MM.1S (cell line): Measurements from ENCODE around the gene MZT1.

Source experiments
- DNase-seq: peaks from one replicate; pipeline ENCODE4 v3.0.0-alpha.2; 2015
- H2AFZ ChIP-seq: fragments of 300-600 bp; sonication (generic); 2 replicates; pipeline ENCODE4 v1.6.0; 2016; ENCODE audit warnings: antibody characterized with exemption, low read length
- H3F3A ChIP-seq: fragments of 300-600 bp; sonication (generic); 2 replicates; pipeline ENCODE4 v1.6.1; 2016; ENCODE audit warnings: mild to moderate bottlenecking, antibody characterized with exemption, low read length, moderate library complexity, mixed read lengths; ENCODE audit not compliant: insufficient read depth
- H3K27ac ChIP-seq: fragments of 300-600 bp; sonication (generic); 2 replicates; pipeline ENCODE4 v1.5.1; 2016; ENCODE audit warnings: mild to moderate bottlenecking, low read length
- H3K27me3 ChIP-seq: fragments of 300-600 bp; sonication (generic); replicated peaks from 2 replicates; pipeline ENCODE4 v1.6.0; 2016; ENCODE audit warnings: low read length; ENCODE audit not compliant: insufficient read depth
- H3K36me3 ChIP-seq: fragments of 300-600 bp; sonication (generic); replicated peaks from 2 replicates; pipeline ENCODE4 v1.6.1; 2016; ENCODE audit warnings: mild to moderate bottlenecking, low read length, mixed read lengths; ENCODE audit not compliant: insufficient read depth
- H3K4me1 ChIP-seq: fragments of 300-600 bp; sonication (generic); 2 replicates; pipeline ENCODE4 v1.6.1; 2016; ENCODE audit warnings: low read length, mixed read lengths
- H3K4me2 ChIP-seq: fragments of 300-600 bp; sonication (generic); 2 replicates; pipeline ENCODE4 v1.6.0; 2016; ENCODE audit warnings: low read depth, low read length
- H3K4me3 ChIP-seq: fragments of 300-600 bp; sonication (generic); 2 replicates; pipeline ENCODE4 v1.5.1; 2016; ENCODE audit warnings: low read length, mixed read lengths
- H3K79me2 ChIP-seq: fragments of 300-600 bp; sonication (generic); 2 replicates; pipeline ENCODE4 v1.6.1; 2016; ENCODE audit warnings: mixed run types, low read length, mixed read lengths
- H3K9ac ChIP-seq: fragments of 300-600 bp; sonication (generic); 2 replicates; pipeline ENCODE4 v1.6.1; 2016; ENCODE audit warnings: low read length, mixed read lengths
- H3K9me2 ChIP-seq: fragments of 300-600 bp; sonication (generic); replicated peaks from 2 replicates; pipeline ENCODE4 v1.6.1; 2016; ENCODE audit warnings: mild to moderate bottlenecking, low read length, mixed read lengths; ENCODE audit not compliant: insufficient read depth
- H3K9me3 ChIP-seq: fragments of 300-600 bp; sonication (generic); replicated peaks from 2 replicates; pipeline ENCODE4 v1.6.1; 2016; ENCODE audit warnings: mild to moderate bottlenecking, low read length, mixed read lengths; ENCODE audit not compliant: insufficient read depth
- H4K20me1 ChIP-seq: fragments of 300-600 bp; sonication (generic); 2 replicates; pipeline ENCODE4 v1.6.1; 2016; ENCODE audit warnings: mild to moderate bottlenecking, low read length, moderate library complexity, mixed read lengths; ENCODE audit not compliant: insufficient read depth
- CTCF ChIP-seq: fragments of 300-600 bp; sonication (generic); IDR thresholded peaks from 2 replicates; pipeline ENCODE4 v1.5.1; 2016; ENCODE audit warnings: antibody characterized with exemption, low read length, mixed read lengths
- EZH2 ChIP-seq: fragments of 300-600 bp; sonication (generic); optimal IDR thresholded peaks from 2 replicates; pipeline ENCODE3; 2017; ENCODE audit warnings: low read depth, mild to moderate bottlenecking, antibody characterized with exemption, low read length, mixed read lengths
- EZH2phosphoT487 ChIP-seq: fragments of 300-600 bp; sonication (generic); IDR thresholded peaks from 2 replicates; pipeline ENCODE4 v1.6.1; 2018; ENCODE audit warnings: antibody characterized with exemption, low read length

Gene MZT1

GRCh38 chr13:72680353-72680752 lies 47.1 kb downstream of the MZT1 start:
- no peaks in the 10 kb centered on the region for H3F3A ChIP-seq
- H3K27me3 ChIP-seq = no peaks in the 10 kb centered on the region
- H3K4me3 ChIP-seq = no peak overlapping the region
- DNase-seq = no peak
- no peaks in the 10 kb centered on the region for H3K79me2 ChIP-seq
- no peak for TF ChIP-seq EZH2phosphoT487
- TF ChIP-seq CTCF = no peak
- TF ChIP-seq EZH2 = no peak
- H3K9ac ChIP-seq = no peak overlapping the region
- no peak overlapping the region for H3K27ac ChIP-seq
- no peaks in the 10 kb centered on the region for H4K20me1 ChIP-seq
- no peaks in the 10 kb centered on the region for H3K4me1 ChIP-seq
- no peaks in the 10 kb centered on the region for H3K9me2 ChIP-seq
- H3K4me2 ChIP-seq = no peak overlapping the region
- H3K9me3 ChIP-seq = no peaks in the 10 kb centered on the region
- no peaks in the 10 kb centered on the region for H3K36me3 ChIP-seq
- H2AFZ ChIP-seq = no peak overlapping the region

GRCh38 chr13:72678312-72678711 lies 49.1 kb downstream of the MZT1 start:
- H3K4me2 ChIP-seq = no peak overlapping the region
- H2AFZ ChIP-seq = no peak overlapping the region
- H3K4me3 ChIP-seq = no peak overlapping the region
- H3K9me2 ChIP-seq = no peaks in the 10 kb centered on the region
- H3K9me3 ChIP-seq = no peaks in the 10 kb centered on the region
- H3K27me3 ChIP-seq = no peaks in the 10 kb centered on the region
- H3K27ac ChIP-seq = no peak overlapping the region
- H3F3A ChIP-seq = no peaks in the 10 kb centered on the region
- no peak overlapping the region for H3K9ac ChIP-seq
- no peaks in the 10 kb centered on the region for H4K20me1 ChIP-seq
- no peaks in the 10 kb centered on the region for H3K36me3 ChIP-seq
- no peaks in the 10 kb centered on the region for H3K79me2 ChIP-seq
- no peak for DNase-seq
- H3K4me1 ChIP-seq = no peaks in the 10 kb centered on the region
- TF ChIP-seq EZH2 = no peak

GRCh38 chr13:72677431-72677830 lies 50.0 kb downstream of the MZT1 start:
- Histone ChIP-seq H2AFZ (no peak overlapping the region), H3K4me2 (no peak overlapping the region), H3K4me3 (no peak overlapping the region), H3K4me1 (no peaks in the 10 kb centered on the region), H3K27me3 (no peaks in the 10 kb centered on the region), H3F3A (no peaks in the 10 kb centered on the region), H3K27ac (no peak overlapping the region), H3K9me3 (no peaks in the 10 kb centered on the region), H3K79me2 (no peaks in the 10 kb centered on the region), H3K36me3 (no peaks in the 10 kb centered on the region), H3K9me2 (no peaks in the 10 kb centered on the region), H3K9ac (no peak overlapping the region), H4K20me1 (no peaks in the 10 kb centered on the region)
- DNase-seq = no peak
- TF ChIP-seq EZH2phosphoT487 (no peak), EZH2 (no peak)

GRCh38 chr13:72666391-72666790 lies 61.0 kb downstream of the MZT1 start:
- H3F3A ChIP-seq = no peaks in the 10 kb centered on the region
- H3K4me1 ChIP-seq = no peaks in the 10 kb centered on the region
- no peak overlapping the region for H3K4me3 ChIP-seq
- no peak for DNase-seq
- H3K36me3 ChIP-seq = no peaks in the 10 kb centered on the region
- H2AFZ ChIP-seq = no peak overlapping the region
- no peak overlapping the region for H3K27ac ChIP-seq
- no peaks in the 10 kb centered on the region for H3K27me3 ChIP-seq
- H3K4me2 ChIP-seq = no peak overlapping the region
- no peaks in the 10 kb centered on the region for H4K20me1 ChIP-seq
- no peaks in the 10 kb centered on the region for H3K79me2 ChIP-seq
- no peaks in the 10 kb centered on the region for H3K9me3 ChIP-seq
- H3K9me2 ChIP-seq = no peaks in the 10 kb centered on the region
- no peak for TF ChIP-seq CTCF
- no peak for TF ChIP-seq EZH2phosphoT487
- TF ChIP-seq EZH2 = no peak
- no peak overlapping the region for H3K9ac ChIP-seq
